Measurements from ENCODE around the gene POLN. TPM values are rescaled to one million over a fixed set of nuclear protein-coding genes. Genes with fewer than 3 reads are reported as not detected.
A peak's percentile ranks its signal among the peaks of the same experiment; 100 is the strongest.

POLN gene
- total RNA-seq, 3 donors from 2014 or later, result 1.4 to 4.6 (median 1.4) TPM

- intact Hi-C loops (cut with DNase I, micrococcal nuclease), result no loop called here
- TF ChIP-seq CTCF (IDR thresholded peaks at IDR 0.05), result no peak
- Histone ChIP-seq H3K9me3 (no peaks in the 10 kb centered on the region), H3K4me1 (ENCODE audit: low read depth) (peaks cover 25% of the 10 kb centered on the region), H3K4me3 (peak overlapping the region; percentile 88), H3K36me3 (ENCODE audit: low read depth) (peaks cover 5% of the 10 kb centered on the region)
- ATAC-seq (no peak), DNase-seq (no peak)
Measured at GRCh38 chr4:2262944-2263250, 21.0 kb upstream of the POLN start.

- H3K9me3 ChIP-seq, result no peaks in the 10 kb centered on the region
- TF ChIP-seq CTCF (IDR thresholded peaks at IDR 0.05), result no peak
- H3K4me1 ChIP-seq (ENCODE audit: low read depth), result peaks cover 25% of the 10 kb centered on the region
- H3K36me3 ChIP-seq (ENCODE audit: low read depth), result peaks cover 5% of the 10 kb centered on the region
- DNase-seq (peak; percentile 99 to 100 (median 99)), ATAC-seq (peak; percentile 93)
- H3K4me3 ChIP-seq, result peak overlapping the region; percentile 88
- intact Hi-C loops (cut with DNase I, micrococcal nuclease), result no loop called here
Measured at GRCh38 chr4:2262145-2262943, 20.4 kb upstream of the POLN start.

GRCh38 chr4:2261853-2262144 is 19.9 kb upstream of the POLN start, which contains the start of gene MXD4:
MXD4 (minus strand) TSS chr4:2262109; CDS start chr4:2261980, 129 bp downstream.
- no peak for TF ChIP-seq CTCF (IDR thresholded peaks at IDR 0.05)
- intact Hi-C loops (cut with DNase I, micrococcal nuclease), result no loop called here
- no peaks in the 10 kb centered on the region for H3K9me3 ChIP-seq
- DNase-seq, result no peak
- H3K4me1 ChIP-seq (ENCODE audit: low read depth), result peaks cover 25% of the 10 kb centered on the region
- H3K36me3 ChIP-seq (ENCODE audit: low read depth), result peaks cover 5% of the 10 kb centered on the region
- peak within 1 kb of the TSS; percentile 88 for H3K4me3 ChIP-seq
- ATAC-seq, result no peak

GRCh38 chr4:2261110-2261852 is 19.4 kb upstream of the POLN start:
- DNase-seq (peak; percentile 68 to 77 (median 75)), ATAC-seq (peak; percentile 51)
- intact Hi-C loops (cut with DNase I, micrococcal nuclease), result no loop called here
- no peak for TF ChIP-seq CTCF (IDR thresholded peaks at IDR 0.05)
- peaks cover 5% of the 10 kb centered on the region for H3K36me3 ChIP-seq (ENCODE audit: low read depth)
- no peaks in the 10 kb centered on the region for H3K9me3 ChIP-seq
- peaks cover 25% of the 10 kb centered on the region for H3K4me1 ChIP-seq (ENCODE audit: low read depth)
- H3K4me3 ChIP-seq, result peak overlapping the region; percentile 88

GRCh38 chr4:2260344-2261109 is 18.6 kb upstream of the POLN start:
- Histone ChIP-seq H3K4me3 (peak overlapping the region; percentile 88), H3K9me3 (no peaks in the 10 kb centered on the region), H3K4me1 (ENCODE audit: low read depth) (peaks cover 25% of the 10 kb centered on the region), H3K36me3 (ENCODE audit: low read depth) (peaks cover 5% of the 10 kb centered on the region)
- no peak for ATAC-seq
- peak in 2 of 3 donors; percentile 39 to 53 for DNase-seq
- intact Hi-C loops (cut with DNase I, micrococcal nuclease), result no loop called here
- TF ChIP-seq CTCF (IDR thresholded peaks at IDR 0.05), result no peak

All from mucosa of descending colon (tissue), 3 donors.